Transverse colon (tissue), 4 donors: ENCODE results near the gene MSANTD2. TPM values are rescaled to one million over a fixed set of nuclear protein-coding genes. Genes with fewer than 3 reads are reported as not detected.

Source experiments
- DNase-seq: peaks from one replicate; pipeline ENCODE4 v3.0.0-alpha.2; 2019
- H3K27ac ChIP-seq, 4 donors: fragments of 200-600 bp; sonication (generic); 2 replicates each; pipeline ENCODE4 v1.5.1; 2016 to 2018; ENCODE audit warnings: inconsistent platforms in 4 of 4
- H3K27me3 ChIP-seq: fragments of 200-600 bp; sonication (generic); 2 replicates; pipeline ENCODE4 v1.5.1; 2017; ENCODE audit warnings: inconsistent platforms
- H3K36me3 ChIP-seq, 4 donors: fragments of 200-600 bp; sonication (generic); 2 replicates each; pipeline ENCODE4 v1.5.1; 2017 to 2019; ENCODE audit warnings: inconsistent platforms in 4 of 4
- H3K4me1 ChIP-seq, 4 donors: fragments of 200-600 bp; sonication (generic); 2 replicates each; pipeline ENCODE4 v1.5.1; 2017 to 2020; ENCODE audit warnings: inconsistent platforms in 4 of 4
- H3K4me3 ChIP-seq, 4 donors: fragments of 200-600 bp; sonication (generic); 1 replicate in 1 of 4; 2 replicates in 3 of 4; pipeline versions ENCODE4 v1.5.1 to v1.6.1; 2017 to 2019; ENCODE audit warnings: inconsistent platforms in 4 of 4
- H3K9me3 ChIP-seq, 2 donors: fragments of 200-600 bp; sonication (generic); 2 replicates each; pipeline ENCODE4 v1.5.1; 2017 to 2019; ENCODE audit warnings: inconsistent platforms in 2 of 2
- CTCF ChIP-seq, 5 experiments: fragments of 200-600 bp in 3 of 5; fragments of 450-650 bp in 2 of 5; sonication (generic) in 3 of 5; IDR thresholded peaks; 1 replicate in 2 of 5; 2 replicates in 3 of 5; pipeline ENCODE4 v1.5.1; 2016 to 2017; ENCODE audit warnings: antibody characterized with exemption in 5 of 5, inconsistent platforms in 3 of 5, mild to moderate bottlenecking in 2 of 5, moderate library complexity in 1 of 5
- EP300 ChIP-seq: sonication (generic); formaldehyde crosslinking; IDR thresholded peaks from one replicate; pipeline ENCODE4 v1.6.1; 2017; ENCODE audit warnings: antibody characterized with exemption, low read depth
- POLR2A ChIP-seq: fragments of 450-650 bp; IDR thresholded peaks from one replicate; pipeline ENCODE4 v1.6.1; 2016; ENCODE audit warnings: antibody characterized with exemption, mild to moderate bottlenecking, moderate library complexity
- POLR2AphosphoS5 ChIP-seq, 3 donors: sonication (generic); formaldehyde crosslinking; IDR thresholded peaks; one replicate each; pipeline ENCODE4 v1.6.1; 2016; ENCODE audit warnings: antibody characterized with exemption in 3 of 3
- WGBS, 2 donors: methylation state at CpG; one replicate each; pipeline ENCODE4 v1.1.5; 2018; ENCODE audit warnings: low coverage in 1 of 2; 5-methylcytosine and 5-hydroxymethylcytosine counted together
- in situ Hi-C, 4 donors: fragments of 200-750 bp; cut with MboI; loops; one replicate each; pipeline versions ENCODE4 v1.15.0 to v1.15.1; 2017; ENCODE audit warnings: low sequenced_read_pairs in 3 of 4, low pct_ligation_motif_present in 1 of 4, low pct_unique_long_range_greater_than_20kb in 1 of 4
- intact Hi-C: fragments of 100-400 bp; cut with DNase I; formaldehyde crosslinking; loops from one replicate; pipeline ENCODE4 v1.15.1; 2023; ENCODE audit warnings: low total_unique reads
- total RNA-seq, 4 donors: library from RNA; depleted of rRNA; stranded (reverse); fragments of >200 nt; gene quantifications; one replicate each; pipeline ENCODE4 v1.1.0, GENCODE V29; 2016

The MSANTD2 gene
- total RNA-seq, 4 donors from 2014 or later, result 8.1 to 40.0 (median 15.1) TPM

DNA sequence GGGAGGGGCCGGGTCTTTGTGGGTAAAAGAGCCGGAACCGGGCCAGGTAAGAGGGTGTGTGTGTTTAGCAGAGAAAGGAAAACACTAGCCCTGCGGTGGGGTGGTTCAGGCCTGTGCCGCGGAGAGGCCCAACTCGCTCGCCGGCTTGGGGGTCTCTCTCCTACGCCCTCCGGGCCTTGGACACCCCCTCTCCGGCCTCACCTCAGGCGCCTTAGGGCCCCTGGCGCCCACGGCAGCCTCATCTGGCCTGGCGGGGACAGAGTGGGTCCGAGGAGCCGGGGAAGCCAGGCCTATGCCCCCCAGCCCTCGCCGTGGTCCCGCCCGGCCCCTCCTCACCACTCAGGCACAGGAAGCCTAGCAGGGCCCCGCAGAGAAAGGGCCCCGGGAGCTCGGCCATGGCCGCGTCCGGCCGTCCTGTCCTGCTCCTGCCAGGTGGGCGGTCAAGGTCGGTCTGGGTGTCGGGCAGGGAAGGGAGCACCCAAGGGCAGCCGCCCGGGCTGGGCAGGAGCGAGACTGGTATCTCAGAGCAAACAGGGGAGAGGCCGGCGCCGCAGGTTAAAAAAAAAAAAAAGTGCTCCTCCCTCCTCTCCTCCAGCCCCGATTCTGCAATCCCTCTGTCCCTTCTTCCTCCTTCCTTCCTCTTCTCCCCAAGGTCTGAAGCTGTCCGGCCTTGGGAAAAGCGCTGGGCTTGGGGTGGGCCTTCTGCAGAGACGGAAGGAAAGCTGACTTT, 48.3 kb downstream of the MSANTD2 start, which contains the start of gene VSIG2:
TSS of gene VSIG2 (minus strand) at position 515 of the 730 bp plus-strand sequence. CDS start at position 397, 118 bp downstream.
- H3K27me3 ChIP-seq, result peaks cover 30% of the 10 kb centered on the region
- no peaks in the 10 kb centered on the region for H3K36me3 ChIP-seq
- peaks cover 6 to 51% (median 29%) of the 10 kb centered on the region in 4 donors for H3K4me1 ChIP-seq
- WGBS, 2 donors, result 19 to 21% methylated on average over 4 to 41 of the region's 42 CpGs
- H3K27ac ChIP-seq, result peak within 1 kb of the TSS; percentile 81 to 92 (median 85)
- intact Hi-C loops (no loop called here), in situ Hi-C loops (loop anchor here in 1 of 4 donors (25.0 kb wide), 1 partner anchor 90 kb away; the partner anchor contains the start of genes SIAE and SPA17)
- no peak for TF ChIP-seq EP300
- peak in 2 of 3 donors; percentile 61 to 71 for TF ChIP-seq POLR2AphosphoS5 (IDR thresholded peaks at IDR 0.05)
- peak; percentile 83 for TF ChIP-seq POLR2A
- TF ChIP-seq CTCF (IDR thresholded peaks at IDR 0.05), result no peak
- H3K4me3 ChIP-seq, result peak within 1 kb of the TSS; percentile 4 to 57 (median 48)
- no peaks in the 10 kb centered on the region for H3K9me3 ChIP-seq
- peak; percentile 58 for DNase-seq

GRCh38 chr11:124751391-124751740, 48.8 kb downstream of the MSANTD2 start:
- WGBS, 2 donors, result 18% methylated on average over 11 of the region's 11 CpGs; no CpG with 5 or more reads in 1 of the 2 donors

GRCh38 chr11:124749912-124750311, 50.3 kb downstream of the MSANTD2 start:
- intact Hi-C loops (no loop called here), in situ Hi-C loops (loop anchor here in 1 of 4 donors (25.0 kb wide), 1 partner anchor 88 kb away; the partner anchor contains the start of genes SIAE and SPA17)
- peak overlapping the region in 3 of 4 donors; percentile 70 to 87 (median 75) for H3K27ac ChIP-seq
- H3K4me3 ChIP-seq, result no peak overlapping the region
- H3K36me3 ChIP-seq, result no peaks in the 10 kb centered on the region
- H3K4me1 ChIP-seq, result peaks cover 6 to 68% (median 43%) of the 10 kb centered on the region in 4 donors
- WGBS, 2 donors, result 75 to 77% methylated on average over 1 of the region's 1 CpG
- H3K27me3 ChIP-seq, result peaks cover 37% of the 10 kb centered on the region
- TF ChIP-seq EP300, result no peak
- TF ChIP-seq CTCF (IDR thresholded peaks at IDR 0.05), result no peak
- no peak for TF ChIP-seq POLR2A
- TF ChIP-seq POLR2AphosphoS5 (IDR thresholded peaks at IDR 0.05), result no peak
- DNase-seq, result no peak
- H3K9me3 ChIP-seq, result no peaks in the 10 kb centered on the region

More at GRCh38 chr11:124751391-124751740, 48.8 kb downstream of the MSANTD2 start:
- Histone ChIP-seq H3K36me3 (no peaks in the 10 kb centered on the region), H3K4me1 (peaks cover 6 to 56% (median 34%) of the 10 kb centered on the region in 4 donors), H3K27me3 (peaks cover 30% of the 10 kb centered on the region), H3K9me3 (no peaks in the 10 kb centered on the region), H3K4me3 (peak overlapping the region in 3 of 4 donors; percentile 47 to 57 (median 49)), H3K27ac (peak overlapping the region; percentile 81 to 92 (median 85))
- in situ Hi-C loops, result loop anchor here in 1 of 4 donors (25.0 kb wide), 1 partner anchor 89 kb away; the partner anchor contains the start of genes SIAE and SPA17
- intact Hi-C loops, result no loop called here
- DNase-seq, result no peak
- TF ChIP-seq POLR2A (no peak), POLR2AphosphoS5 (IDR thresholded peaks at IDR 0.05) (no peak), CTCF (IDR thresholded peaks at IDR 0.05) (no peak), EP300 (no peak)
